Tibial artery (tissue), 4 donors: Measurements from ENCODE around the gene RPP30.

ENCODE experiments used
- DNase-seq, 2 donors: peaks; one replicate each; pipeline ENCODE4 v3.0.0-alpha.2; 2019
- H3K27ac ChIP-seq, 2 donors: fragments of 200-600 bp; sonication (generic) in 1 of 2; 1 replicate in 1 of 2; 2 replicates in 1 of 2; pipeline ENCODE4 v1.5.1; 2018 to 2019; ENCODE audit warnings: mild to moderate bottlenecking in 1 of 2
- H3K27me3 ChIP-seq, 2 donors: fragments of 200-600 bp; sonication (generic) in 1 of 2; one replicate each; pipeline versions ENCODE4 v1.5.1 to v1.6.0; 2016 to 2019
- H3K36me3 ChIP-seq, 3 donors: fragments of 200-600 bp; sonication (generic) in 2 of 3; one replicate each; pipeline ENCODE4 v1.5.1; 2016 to 2019; ENCODE audit warnings: mild to moderate bottlenecking in 2 of 3
- H3K4me1 ChIP-seq, 4 donors: fragments of 200-600 bp; sonication (generic) in 2 of 4; 1 replicate in 3 of 4; 2 replicates in 1 of 4; pipeline ENCODE4 v1.5.1; 2016 to 2019
- H3K4me3 ChIP-seq, 2 donors: fragments of 200-600 bp; sonication (generic) in 1 of 2; 1 replicate in 1 of 2; 2 replicates in 1 of 2; pipeline ENCODE4 v1.5.1; 2018 to 2019; ENCODE audit warnings: mild to moderate bottlenecking in 2 of 2
- H3K9me3 ChIP-seq, 3 donors: fragments of 200-600 bp; sonication (generic) in 1 of 3; one replicate each; pipeline ENCODE4 v1.5.1; 2016 to 2019
- CTCF ChIP-seq, 2 experiments: fragments of 200-600 bp in 1 of 2; fragments of 450-650 bp in 1 of 2; IDR thresholded peaks; one replicate each; pipeline ENCODE4 v1.5.1; 2017 to 2019; ENCODE audit warnings: antibody characterized with exemption in 2 of 2, mild to moderate bottlenecking in 1 of 2, moderate library complexity in 1 of 2
- intact Hi-C: fragments of 100-400 bp; cut with DNase I; formaldehyde crosslinking; loops from one replicate; pipeline ENCODE4 v1.15.0; 2023; ENCODE audit warnings: low total_unique reads

Gene RPP30

GRCh38 chr10:90842725-90843124 lies 29.0 kb upstream of the RPP30 start:
- no peak for DNase-seq
- no peaks in the 10 kb centered on the region for H3K9me3 ChIP-seq
- TF ChIP-seq CTCF (IDR thresholded peaks at IDR 0.05) = no peak
- no peak overlapping the region for H3K27ac ChIP-seq
- H3K36me3 ChIP-seq = no peaks in the 10 kb centered on the region
- H3K4me3 ChIP-seq = no peak overlapping the region
- H3K27me3 ChIP-seq = no peaks in the 10 kb centered on the region
- intact Hi-C loops = no loop called here
- no peaks in the 10 kb centered on the region for H3K4me1 ChIP-seq

DNA sequence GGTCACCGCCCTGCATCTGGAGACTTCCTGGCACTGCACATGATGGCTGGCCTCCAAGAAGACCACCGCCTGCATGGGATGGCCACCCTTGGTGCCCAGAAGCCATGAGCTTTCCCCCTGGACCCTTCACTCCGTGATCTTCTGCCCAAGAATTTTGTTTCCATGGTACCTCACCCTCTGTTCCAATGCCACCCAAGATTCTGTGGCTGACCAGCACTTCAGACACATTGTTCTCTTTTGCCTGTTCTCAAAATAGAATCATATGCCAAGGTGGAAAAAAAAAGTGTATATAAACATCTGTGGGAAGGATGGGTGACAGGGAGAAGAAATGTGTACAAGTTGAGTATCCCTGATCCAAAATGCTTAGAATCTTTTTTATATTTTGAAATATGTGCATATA lies 26.0 kb upstream of the RPP30 start:
- intact Hi-C loops = no loop called here
- no peak overlapping the region for H3K4me3 ChIP-seq
- DNase-seq = no peak
- no peak overlapping the region for H3K27ac ChIP-seq
- H3K27me3 ChIP-seq = no peaks in the 10 kb centered on the region
- no peaks in the 10 kb centered on the region for H3K4me1 ChIP-seq
- peaks cover 0 to 14% (median 6%) of the 10 kb centered on the region in 3 donors for H3K9me3 ChIP-seq
- H3K36me3 ChIP-seq = no peaks in the 10 kb centered on the region
- no peak for TF ChIP-seq CTCF (IDR thresholded peaks at IDR 0.05)

GRCh38 chr10:90846746-90847145 lies 25.0 kb upstream of the RPP30 start:
- no peaks in the 10 kb centered on the region for H3K27me3 ChIP-seq
- intact Hi-C loops = no loop called here
- H3K36me3 ChIP-seq = no peaks in the 10 kb centered on the region
- no peak for DNase-seq
- H3K4me3 ChIP-seq = no peak overlapping the region
- peaks cover 0 to 21% (median 12%) of the 10 kb centered on the region in 3 donors for H3K9me3 ChIP-seq
- no peak for TF ChIP-seq CTCF (IDR thresholded peaks at IDR 0.05)
- H3K4me1 ChIP-seq = no peaks in the 10 kb centered on the region
- H3K27ac ChIP-seq = no peak overlapping the region

DNA sequence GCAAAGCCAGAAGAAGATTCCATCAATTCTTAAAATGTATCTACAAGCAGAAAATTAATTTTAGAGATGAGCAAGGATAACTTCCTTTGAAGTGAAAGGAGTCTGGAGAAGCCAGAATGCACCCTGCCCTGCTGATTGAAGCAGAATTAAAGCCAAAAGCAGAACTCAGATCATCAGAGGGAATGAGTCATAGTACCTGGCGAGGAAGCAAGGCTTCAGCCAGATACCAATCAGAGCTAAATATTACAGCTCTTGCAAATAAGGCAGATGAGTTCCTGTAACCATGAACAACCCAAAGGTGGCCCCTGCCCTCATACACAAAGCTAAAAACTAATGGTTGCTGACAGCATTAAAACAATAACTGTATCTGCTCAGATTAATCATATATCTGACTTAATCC lies 24.3 kb upstream of the RPP30 start:
- no peak for TF ChIP-seq CTCF (IDR thresholded peaks at IDR 0.05)
- no peaks in the 10 kb centered on the region for H3K36me3 ChIP-seq
- H3K4me1 ChIP-seq = no peaks in the 10 kb centered on the region
- no peak overlapping the region for H3K4me3 ChIP-seq
- no peak for DNase-seq
- intact Hi-C loops = no loop called here
- H3K9me3 ChIP-seq = peaks cover 0 to 21% (median 12%) of the 10 kb centered on the region in 3 donors
- H3K27ac ChIP-seq = no peak overlapping the region
- H3K27me3 ChIP-seq = no peaks in the 10 kb centered on the region

DNA sequence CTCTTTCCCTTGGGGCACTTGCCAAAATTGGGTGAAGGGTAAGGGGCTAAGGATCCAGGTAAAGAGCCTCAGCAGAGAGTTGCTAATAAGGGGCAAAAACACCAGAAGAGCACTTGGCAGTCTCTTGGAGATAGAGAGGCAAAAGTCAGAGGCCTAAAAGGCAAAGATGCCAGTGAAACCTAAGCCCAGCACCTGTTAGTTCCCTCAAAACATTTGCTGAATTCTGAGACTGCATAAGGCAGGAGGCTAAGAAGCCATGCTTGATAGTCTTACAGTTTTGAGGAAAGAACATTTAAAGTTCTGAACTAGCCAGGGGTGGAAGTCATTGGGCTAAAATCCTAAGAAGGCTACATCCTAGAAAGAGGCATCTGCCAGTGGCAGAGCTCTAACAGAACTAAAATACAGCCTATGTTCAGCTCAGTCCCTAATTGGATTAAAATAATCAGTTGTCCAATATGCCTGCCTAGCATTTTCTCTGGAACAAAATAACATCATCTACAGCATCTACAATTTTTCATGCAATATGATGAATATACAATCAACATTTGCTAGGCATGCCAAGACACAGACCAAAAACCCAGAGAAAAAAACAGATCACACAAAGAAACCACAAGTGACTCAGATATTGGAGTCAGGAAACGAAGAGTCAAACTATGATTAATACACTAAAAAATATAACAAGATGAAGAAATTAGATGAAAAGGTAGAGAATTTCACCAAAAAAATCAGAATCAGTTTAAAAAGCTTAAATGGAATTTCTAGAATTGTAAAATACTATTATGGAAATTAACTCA lies 21.6 kb upstream of the RPP30 start:
- no peaks in the 10 kb centered on the region for H3K4me1 ChIP-seq
- intact Hi-C loops = no loop called here
- no peak for DNase-seq
- no peaks in the 10 kb centered on the region for H3K36me3 ChIP-seq
- no peak for TF ChIP-seq CTCF (IDR thresholded peaks at IDR 0.05)
- peaks cover 0 to 17% of the 10 kb centered on the region in 2 donors for H3K27me3 ChIP-seq
- H3K9me3 ChIP-seq = peaks cover 0 to 21% (median 12%) of the 10 kb centered on the region in 3 donors
- H3K27ac ChIP-seq = no peak overlapping the region
- no peak overlapping the region for H3K4me3 ChIP-seq
